ENCODE measurements around the gene DLGAP4. TPM values are rescaled to one million over a fixed set of nuclear protein-coding genes. Genes with fewer than 3 reads are reported as not detected.

The DLGAP4 gene
- total RNA-seq, 4 donors from 2014 or later, result 38.6 to 193 (median 80.5) TPM

- TF ChIP-seq POLR2A (IDR thresholded peaks at IDR 0.05), result no peak
- TF ChIP-seq, protein P1, sequence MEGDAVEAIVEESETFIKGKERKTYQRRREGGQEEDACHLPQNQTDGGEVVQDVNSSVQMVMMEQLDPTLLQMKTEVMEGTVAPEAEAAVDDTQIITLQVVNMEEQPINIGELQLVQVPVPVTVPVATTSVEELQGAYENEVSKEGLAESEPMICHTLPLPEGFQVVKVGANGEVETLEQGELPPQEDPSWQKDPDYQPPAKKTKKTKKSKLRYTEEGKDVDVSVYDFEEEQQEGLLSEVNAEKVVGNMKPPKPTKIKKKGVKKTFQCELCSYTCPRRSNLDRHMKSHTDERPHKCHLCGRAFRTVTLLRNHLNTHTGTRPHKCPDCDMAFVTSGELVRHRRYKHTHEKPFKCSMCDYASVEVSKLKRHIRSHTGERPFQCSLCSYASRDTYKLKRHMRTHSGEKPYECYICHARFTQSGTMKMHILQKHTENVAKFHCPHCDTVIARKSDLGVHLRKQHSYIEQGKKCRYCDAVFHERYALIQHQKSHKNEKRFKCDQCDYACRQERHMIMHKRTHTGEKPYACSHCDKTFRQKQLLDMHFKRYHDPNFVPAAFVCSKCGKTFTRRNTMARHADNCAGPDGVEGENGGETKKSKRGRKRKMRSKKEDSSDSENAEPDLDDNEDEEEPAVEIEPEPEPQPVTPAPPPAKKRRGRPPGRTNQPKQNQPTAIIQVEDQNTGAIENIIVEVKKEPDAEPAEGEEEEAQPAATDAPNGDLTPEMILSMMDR (IDR thresholded peaks at IDR 0.05), result no peak
- no peaks in the 10 kb centered on the region for H3K9me3 ChIP-seq
- DNase-seq, result no peak
- intact Hi-C loops (cut with DNase I; ENCODE audit: low total_unique reads), result no loop called here
- H3K4me3 ChIP-seq, result no peak overlapping the region
- no peaks in the 10 kb centered on the region for H3K36me3 ChIP-seq
- no peaks in the 10 kb centered on the region for H3K4me1 ChIP-seq
- no peak overlapping the region for H3K27ac ChIP-seq
- no peaks in the 10 kb centered on the region for H3K27me3 ChIP-seq
Observed at GRCh38 chr20:36367907-36368799, 62.0 kb downstream of the DLGAP4 start.

DNA sequence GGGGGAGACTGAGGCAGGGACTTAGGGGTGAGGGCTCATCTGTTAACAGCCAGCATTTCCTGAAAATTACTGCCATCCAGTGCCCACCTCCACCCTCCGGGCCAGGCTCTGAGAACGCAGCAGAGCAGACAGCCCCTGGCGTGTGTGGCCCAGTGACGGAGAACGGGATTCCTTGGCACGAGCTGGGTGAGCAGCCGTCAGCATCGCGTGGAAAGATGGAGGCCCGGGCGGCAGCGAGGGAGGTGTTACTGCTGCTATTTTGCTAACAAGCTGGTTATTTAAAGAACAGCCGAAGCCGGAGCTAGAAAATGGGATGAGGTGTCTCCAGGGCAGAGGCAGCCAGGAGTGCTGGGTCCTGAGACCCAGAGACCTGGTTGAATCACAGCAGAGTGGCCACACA lies 62.7 kb downstream of the DLGAP4 start:
- H3K27ac ChIP-seq, result no peak overlapping the region
- H3K27me3 ChIP-seq, result no peaks in the 10 kb centered on the region
- H3K4me1 ChIP-seq, result no peaks in the 10 kb centered on the region
- no peak for TF ChIP-seq POLR2A (IDR thresholded peaks at IDR 0.05)
- TF ChIP-seq, protein P1 (IDR thresholded peaks at IDR 0.05), result no peak
- intact Hi-C loops (cut with DNase I; ENCODE audit: low total_unique reads), result no loop called here
- H3K4me3 ChIP-seq, result no peak overlapping the region
- no peaks in the 10 kb centered on the region for H3K36me3 ChIP-seq
- DNase-seq, result no peak
- H3K9me3 ChIP-seq, result no peaks in the 10 kb centered on the region

DNA sequence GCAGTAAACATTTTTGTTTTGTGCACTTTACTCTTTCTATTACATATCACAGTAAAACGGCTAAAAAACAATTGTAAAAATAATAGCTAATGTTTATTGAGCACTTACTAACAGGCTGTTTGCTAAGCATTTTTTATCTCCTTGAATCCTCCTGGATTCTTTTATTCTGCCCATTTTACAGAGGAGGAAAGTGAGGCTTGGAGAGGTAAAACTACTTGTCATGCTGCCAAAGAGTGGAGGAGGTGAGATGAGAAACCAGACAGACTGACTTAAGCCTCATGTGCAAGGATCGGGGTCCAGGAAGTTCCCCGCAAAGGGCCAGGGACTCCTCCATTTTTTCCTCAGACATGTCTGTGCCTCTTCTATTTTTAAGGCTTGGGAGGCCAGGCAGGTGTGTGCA lies 63.6 kb downstream of the DLGAP4 start:
- H3K36me3 ChIP-seq, result no peaks in the 10 kb centered on the region
- TF ChIP-seq, protein P1 (IDR thresholded peaks at IDR 0.05), result no peak
- no peak for TF ChIP-seq POLR2A (IDR thresholded peaks at IDR 0.05)
- no peak overlapping the region for H3K27ac ChIP-seq
- no peaks in the 10 kb centered on the region for H3K4me1 ChIP-seq
- intact Hi-C loops (cut with DNase I; ENCODE audit: low total_unique reads), result no loop called here
- H3K27me3 ChIP-seq, result no peaks in the 10 kb centered on the region
- H3K9me3 ChIP-seq, result no peaks in the 10 kb centered on the region
- H3K4me3 ChIP-seq, result no peak overlapping the region
- no peak for DNase-seq

- Histone ChIP-seq H3K4me1 (no peaks in the 10 kb centered on the region), H3K27ac (no peak overlapping the region), H3K4me3 (no peak overlapping the region), H3K9me3 (no peaks in the 10 kb centered on the region), H3K27me3 (no peaks in the 10 kb centered on the region), H3K36me3 (no peaks in the 10 kb centered on the region)
- intact Hi-C loops (cut with DNase I; ENCODE audit: low total_unique reads), result no loop called here
- TF ChIP-seq, protein P1 (IDR thresholded peaks at IDR 0.05), result no peak
- no peak for TF ChIP-seq POLR2A (IDR thresholded peaks at IDR 0.05)
- DNase-seq, result no peak
Observed at GRCh38 chr20:36370991-36371790, 65.1 kb downstream of the DLGAP4 start.

DNA sequence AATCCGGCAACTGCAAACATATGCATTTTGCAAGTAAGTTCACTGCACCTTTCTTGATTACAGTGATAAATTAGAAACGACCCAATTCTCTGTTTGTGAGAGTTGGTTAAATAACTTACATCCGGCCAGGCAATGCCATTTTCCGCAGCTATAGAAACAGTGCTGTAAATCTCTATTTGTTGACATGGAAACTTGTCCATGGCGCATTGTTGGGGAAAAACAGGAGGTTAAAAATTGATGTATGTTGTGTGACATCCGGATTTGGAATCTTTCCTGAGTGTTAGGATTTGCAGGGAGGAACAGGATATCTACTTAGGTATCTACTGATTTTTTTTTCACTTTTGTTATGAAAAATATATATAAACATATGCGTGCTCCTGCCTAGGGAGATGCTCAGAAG lies 66.5 kb downstream of the DLGAP4 start:
- no peak for DNase-seq
- H3K36me3 ChIP-seq, result no peaks in the 10 kb centered on the region
- no peaks in the 10 kb centered on the region for H3K4me1 ChIP-seq
- no peaks in the 10 kb centered on the region for H3K9me3 ChIP-seq
- TF ChIP-seq, protein P1 (IDR thresholded peaks at IDR 0.05), result no peak
- no peak for TF ChIP-seq POLR2A (IDR thresholded peaks at IDR 0.05)
- intact Hi-C loops (cut with DNase I; ENCODE audit: low total_unique reads), result no loop called here
- no peak overlapping the region for H3K27ac ChIP-seq
- no peak overlapping the region for H3K4me3 ChIP-seq
- H3K27me3 ChIP-seq, result no peaks in the 10 kb centered on the region
